ENCODE data around the gene POTEB.
"Not testable (repeated sequence)": the region's sequence is repeated elsewhere in the genome, so short reads cannot be mapped to it uniquely, and the experiment has no call there.

POTEB gene

DNA sequence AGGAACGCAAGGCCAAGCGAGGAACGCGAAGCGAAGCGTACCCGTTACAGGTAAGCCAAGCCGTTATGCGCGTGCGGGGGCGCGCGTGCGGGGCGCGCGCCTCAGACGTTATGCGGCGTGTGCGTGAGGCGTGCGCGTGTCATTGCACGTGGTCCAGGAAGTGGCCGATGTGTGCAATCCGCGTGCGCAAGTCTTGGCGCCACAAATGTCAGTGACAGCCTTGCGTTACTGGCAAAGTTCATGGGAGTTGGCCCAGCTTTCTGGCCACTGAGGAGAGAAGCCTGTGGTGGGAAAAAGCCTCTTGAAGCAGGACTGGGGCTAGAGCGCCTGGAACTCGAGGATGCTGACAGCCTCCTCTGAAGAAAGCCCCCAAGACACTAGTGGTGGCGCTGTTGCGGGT lies at the start of gene POTEB:
POTEB (minus strand) TSS at position 101 of the 400 bp plus-strand sequence. CDS start 489 bp downstream, outside the sequence.
- DNase-seq, result not testable (repeated sequence)

DNA sequence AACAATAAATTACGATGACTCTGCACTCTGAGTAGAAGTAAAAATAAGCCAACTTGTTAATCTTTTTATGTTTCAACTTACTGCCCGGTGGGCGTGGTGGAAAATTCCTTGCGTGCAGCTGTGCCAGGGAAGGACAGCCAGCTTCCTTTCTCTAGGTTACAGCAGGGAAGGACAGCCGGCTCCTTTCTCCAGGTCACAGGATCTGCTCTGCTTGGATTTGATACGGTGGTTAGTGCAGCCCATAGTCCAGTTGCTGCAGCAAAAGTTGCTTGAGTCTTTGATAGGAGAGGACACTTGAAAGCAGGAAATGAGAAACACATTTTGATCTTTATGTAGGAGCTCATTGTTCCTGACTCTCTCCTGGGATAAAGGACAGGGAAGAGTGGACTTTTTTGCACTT lies 13.4 kb upstream of the POTEB start:
- DNase-seq, result not testable (repeated sequence)

DNA sequence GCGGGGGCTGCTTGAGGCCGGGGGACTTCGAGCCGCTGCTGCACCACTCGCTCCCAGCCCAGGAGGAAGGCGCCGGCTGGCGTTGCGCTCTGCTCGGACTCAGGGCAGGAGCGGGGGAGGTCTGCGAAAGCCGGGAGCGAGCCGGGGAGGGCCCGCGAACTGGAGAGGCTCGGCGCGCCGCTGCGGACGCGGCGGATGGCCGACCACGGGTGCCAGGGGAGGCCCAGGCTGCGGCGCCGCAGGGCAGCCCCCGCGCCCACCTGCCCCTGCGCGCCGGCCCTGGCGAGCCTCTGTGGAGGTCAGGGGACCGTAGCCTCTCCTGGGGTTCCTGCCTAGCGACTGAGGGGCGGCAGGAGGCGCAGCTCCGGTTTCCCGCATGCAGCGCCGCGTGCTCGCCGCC lies 12.0 kb upstream of the POTEB start:
- DNase-seq, result not testable (repeated sequence)

DNA sequence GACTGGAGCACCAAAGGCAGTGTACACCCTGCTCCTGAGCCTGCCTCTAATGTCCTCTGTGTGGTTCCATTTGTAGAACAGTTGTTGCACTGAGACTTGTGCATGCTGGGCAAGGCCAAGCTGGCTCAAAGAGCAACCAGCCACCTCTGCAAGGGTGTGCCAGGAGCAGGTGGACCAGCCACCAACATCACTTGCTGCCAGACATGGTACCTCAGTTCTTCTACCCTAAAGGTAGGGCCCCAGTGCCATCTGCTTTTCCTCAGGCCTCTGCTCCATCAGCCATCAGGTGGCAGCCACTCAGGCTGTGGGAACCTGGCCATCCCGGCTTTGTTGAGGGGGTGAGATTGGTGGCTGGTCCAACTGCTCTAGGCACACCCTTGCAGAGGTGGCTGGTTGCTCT lies 38.7 kb downstream of the POTEB start:
- not testable (repeated sequence) for DNase-seq
